GM18858 (cell line): ENCODE data around the gene TIGD1.

Experiments used
- ATAC-seq: cut with Tn5 transposase; IDR thresholded peaks from one replicate; pipeline ENCODE4 v1.9.1; 2021; ENCODE audit not compliant: unreplicated experiment

Gene TIGD1

DNA sequence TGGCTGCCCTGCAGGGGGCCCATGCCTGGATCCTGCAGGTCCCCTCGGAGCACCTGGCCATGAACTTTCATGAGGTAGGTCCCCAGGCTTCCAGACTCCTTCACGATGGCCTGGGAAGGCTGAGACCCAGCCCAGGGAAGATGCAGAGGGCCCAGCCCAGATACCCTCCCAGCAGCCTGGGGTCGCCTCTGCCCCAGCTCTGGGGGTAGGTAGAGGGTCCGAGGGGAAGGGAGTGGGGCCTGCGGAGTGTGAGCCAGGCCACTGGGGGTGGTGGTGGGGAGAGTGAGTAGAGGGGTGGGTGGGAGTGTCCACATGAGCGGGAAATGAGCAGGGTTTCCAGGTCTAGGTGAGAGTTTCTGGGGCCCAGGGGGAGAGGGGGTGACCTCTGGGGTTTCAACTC is 25.6 kb downstream of the TIGD1 start:
- ATAC-seq, result no peak

GRCh38 chr2:232523682-232524597 is 26.4 kb downstream of the TIGD1 start:
- ATAC-seq, result no peak

DNA sequence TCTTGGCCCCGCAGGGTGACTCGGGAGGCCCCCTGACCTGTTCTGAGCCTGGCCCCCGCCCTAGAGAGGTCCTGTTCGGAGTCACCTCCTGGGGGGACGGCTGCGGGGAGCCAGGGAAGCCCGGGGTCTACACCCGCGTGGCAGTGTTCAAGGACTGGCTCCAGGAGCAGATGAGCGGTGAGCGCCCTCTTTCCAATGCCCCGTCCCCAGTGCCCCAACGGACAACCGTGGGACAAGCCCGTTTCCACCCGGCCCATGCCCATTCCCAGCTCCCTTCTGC is 27.0 kb downstream of the TIGD1 start:
- ATAC-seq, result no peak

- no peak for ATAC-seq
These were observed 27.5 kb downstream of the TIGD1 start for GRCh38 chr2:232522623-232523401.

GRCh38 chr2:232521959-232522622 is 28.3 kb downstream of the TIGD1 start:
- no peak for ATAC-seq

GRCh38 chr2:232521098-232521497 is 29.3 kb downstream of the TIGD1 start:
- no peak for ATAC-seq

GRCh38 chr2:232520489-232520888 is 29.9 kb downstream of the TIGD1 start:
- ATAC-seq, result no peak

GRCh38 chr2:232519581-232520438 is 30.5 kb downstream of the TIGD1 start, which contains the start of gene PRSS56:
Gene PRSS56, plus strand, starts transcription at chr2:232520388. Its CDS starts 211 bp downstream, at chr2:232520599.
- no peak for ATAC-seq

- no peak for ATAC-seq
These were observed 31.5 kb downstream of the TIGD1 start for GRCh38 chr2:232518844-232519243.

DNA sequence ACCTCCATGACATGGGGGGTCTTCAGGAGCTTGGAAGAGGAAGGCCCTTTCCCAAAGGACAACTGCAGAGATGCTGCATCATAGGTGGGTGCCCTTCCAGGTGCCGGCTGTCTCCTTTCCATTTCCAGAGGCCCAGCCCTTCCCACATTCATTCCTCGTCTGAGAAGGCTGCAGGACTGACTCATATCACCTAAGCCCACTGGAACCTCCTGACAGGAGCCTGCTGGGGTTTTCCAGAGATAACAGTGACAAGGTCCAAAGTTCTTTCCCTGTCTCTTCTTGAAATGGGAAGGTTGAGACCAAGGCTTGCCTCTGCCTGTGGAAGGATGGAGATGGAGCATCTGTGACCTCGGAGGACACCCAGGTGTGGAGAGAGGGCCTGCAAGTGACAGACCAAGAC is 33.8 kb downstream of the TIGD1 start:
- no peak for ATAC-seq

DNA sequence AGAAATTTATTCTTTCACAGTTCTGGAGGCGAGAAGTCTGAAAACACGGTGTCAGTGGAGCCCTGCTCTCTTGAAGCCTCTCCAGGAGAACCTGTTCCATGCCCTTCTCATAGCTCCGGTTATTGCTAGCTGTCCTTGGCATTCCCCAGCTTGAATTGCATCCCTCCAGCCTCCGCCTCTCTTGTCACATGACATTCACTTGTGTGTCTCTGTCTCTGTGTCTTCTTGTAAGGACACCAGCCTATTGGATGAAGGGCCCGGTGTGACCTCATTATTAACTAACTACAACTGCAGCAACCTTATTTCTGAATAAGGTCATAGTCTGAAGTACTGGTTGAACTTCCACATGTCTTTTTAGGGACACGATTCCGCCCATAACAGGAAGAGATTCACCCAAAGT is 34.7 kb downstream of the TIGD1 start:
- ATAC-seq, result no peak

- ATAC-seq, result no peak
These were observed 37.0 kb downstream of the TIGD1 start for GRCh38 chr2:232513353-232513752.

DNA sequence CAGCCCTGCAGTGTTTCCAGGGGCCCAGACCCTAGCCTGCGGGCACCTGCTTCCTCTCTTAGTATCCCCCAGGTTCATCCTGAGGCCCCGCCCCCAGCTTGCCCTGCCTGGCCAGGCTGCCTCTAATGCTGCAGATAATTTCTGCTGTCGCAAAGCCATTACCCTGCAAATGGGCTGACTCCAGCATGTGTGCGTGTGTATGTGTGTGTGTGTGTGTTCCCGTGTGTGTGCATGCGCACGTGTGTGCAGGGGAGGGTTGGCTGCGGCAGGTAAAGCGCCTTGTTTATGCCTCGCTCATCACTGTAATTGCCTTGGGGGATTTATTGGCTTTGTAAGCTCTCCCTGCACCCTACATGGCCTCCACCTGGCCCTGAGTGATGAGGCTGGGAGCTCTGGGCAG is 37.8 kb downstream of the TIGD1 start:
- no peak for ATAC-seq

- ATAC-seq, result no peak
These were observed 38.9 kb downstream of the TIGD1 start for GRCh38 chr2:232511336-232511890.

- ATAC-seq, result no peak
These were observed 42.1 kb downstream of the TIGD1 start for GRCh38 chr2:232508251-232508650.

DNA sequence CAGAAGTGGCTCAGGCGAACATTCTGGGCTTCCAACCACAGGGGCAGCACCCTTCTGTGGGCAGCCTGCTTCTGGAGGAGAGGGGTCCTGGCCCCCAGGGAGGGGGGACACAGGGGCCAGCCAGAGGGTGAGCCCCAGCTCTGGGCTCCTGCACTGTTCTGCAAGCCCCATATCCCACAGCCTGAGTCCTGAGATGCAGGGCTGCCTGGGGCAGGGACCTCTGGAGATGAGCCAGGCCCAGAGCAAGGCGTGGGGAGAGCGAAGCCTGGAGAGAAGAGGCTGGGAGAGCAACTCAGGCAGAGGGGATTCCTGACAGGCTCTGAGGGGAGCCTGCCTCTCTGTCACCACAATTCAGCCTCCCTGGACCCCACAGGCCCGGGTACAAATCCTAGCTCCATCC is 43.6 kb downstream of the TIGD1 start:
- no peak for ATAC-seq

- ATAC-seq, result no peak
These were observed 44.5 kb downstream of the TIGD1 start for GRCh38 chr2:232505856-232506255.

DNA sequence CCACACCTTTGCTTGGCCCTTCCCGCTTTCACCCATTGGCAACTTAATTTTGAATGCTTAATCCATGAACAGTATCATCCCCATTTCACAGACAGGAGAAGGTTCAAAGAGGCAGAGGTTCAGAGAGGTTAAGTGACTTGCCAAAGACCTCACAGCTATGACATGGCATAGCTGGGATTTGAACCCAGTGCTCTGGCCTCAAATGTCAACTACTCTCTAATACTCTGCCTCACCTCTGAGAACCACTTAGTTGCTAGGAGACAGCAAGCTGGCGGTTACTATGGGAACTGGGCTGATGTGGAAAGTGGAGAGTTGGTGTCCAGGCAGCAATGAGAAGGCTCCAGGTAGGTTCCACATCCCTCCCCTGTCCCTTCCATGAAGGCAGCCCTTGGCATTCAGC is 45.9 kb downstream of the TIGD1 start:
- no peak for ATAC-seq

- no peak for ATAC-seq
These were observed 46.5 kb downstream of the TIGD1 start for GRCh38 chr2:232503809-232504323.
